ENCODE measurements around the gene GTSF1L. TPM values are rescaled to one million over a fixed set of nuclear protein-coding genes. Genes with fewer than 3 reads are reported as not detected.
A peak's percentile ranks its signal among the peaks of the same experiment; 100 is the strongest.

The GTSF1L gene
- total RNA-seq, 6 donors from 2014 or later: not detected

- no peaks in the 10 kb centered on the region for H3K4me1 ChIP-seq
- no peak overlapping the region for H3K4me3 ChIP-seq
- no peak overlapping the region for H3K27ac ChIP-seq
- no peaks in the 10 kb centered on the region for H3K36me3 ChIP-seq
- no peaks in the 10 kb centered on the region for H3K9me3 ChIP-seq
- TF ChIP-seq POLR2AphosphoS5 (IDR thresholded peaks at IDR 0.05) (no peak), POLR2A (IDR thresholded peaks at IDR 0.05) (no peak)
- ATAC-seq (ENCODE audit: low FRiP score in 2 of 2): peak in 1 of 2 donors; percentile 40
- 53 to 60% methylated on average over 1 to 4 of the region's 15 CpGs for WGBS, 2 donors
- DNase-seq: peak in 1 of 2 donors; percentile 58
- no peaks in the 10 kb centered on the region for H3K27me3 ChIP-seq
Measured at GRCh38 chr20:43721429-43722152, 5.2 kb downstream of the GTSF1L start.

- no peak for TF ChIP-seq EP300 (IDR thresholded peaks at IDR 0.05)
- no peak for TF ChIP-seq CTCF (IDR thresholded peaks at IDR 0.05)
- no peak for TF ChIP-seq POLR2AphosphoS5 (IDR thresholded peaks at IDR 0.05)
- no peak for TF ChIP-seq POLR2A (IDR thresholded peaks at IDR 0.05)
- DNase-seq (no peak), ATAC-seq (ENCODE audit: low FRiP score in 2 of 2) (no peak)
- no peak overlapping the region for H3K27ac ChIP-seq
- 6 to 30% methylated on average over 2 of the region's 2 CpGs for WGBS, 2 donors
- no peaks in the 10 kb centered on the region for H3K4me1 ChIP-seq
- H3K4me3 ChIP-seq: no peak overlapping the region
- no peaks in the 10 kb centered on the region for H3K27me3 ChIP-seq
- no peaks in the 10 kb centered on the region for H3K9me3 ChIP-seq
- H3K36me3 ChIP-seq: no peaks in the 10 kb centered on the region
Measured at GRCh38 chr20:43721097-43721428, 5.7 kb downstream of the GTSF1L start.

- no peaks in the 10 kb centered on the region for H3K9me3 ChIP-seq
- no peak for TF ChIP-seq EP300 (IDR thresholded peaks at IDR 0.05)
- no peaks in the 10 kb centered on the region for H3K36me3 ChIP-seq
- WGBS, 2 donors: 78 to 100% methylated on average over 1 of the region's 1 CpG
- H3K4me3 ChIP-seq: no peak overlapping the region
- no peak overlapping the region for H3K27ac ChIP-seq
- no peaks in the 10 kb centered on the region for H3K27me3 ChIP-seq
- DNase-seq (no peak), ATAC-seq (ENCODE audit: low FRiP score in 2 of 2) (no peak)
- no peaks in the 10 kb centered on the region for H3K4me1 ChIP-seq
Measured at GRCh38 chr20:43720007-43720406, 6.8 kb downstream of the GTSF1L start.

- DNase-seq (no peak), ATAC-seq (ENCODE audit: low FRiP score in 2 of 2) (no peak)
- Histone ChIP-seq H3K9me3 (no peaks in the 10 kb centered on the region), H3K27ac (no peak overlapping the region), H3K27me3 (no peaks in the 10 kb centered on the region), H3K4me1 (no peaks in the 10 kb centered on the region), H3K36me3 (no peaks in the 10 kb centered on the region), H3K4me3 (no peak overlapping the region)
- TF ChIP-seq POLR2AphosphoS5 (IDR thresholded peaks at IDR 0.05) (no peak), POLR2A (IDR thresholded peaks at IDR 0.05) (no peak), EP300 (IDR thresholded peaks at IDR 0.05) (no peak), CTCF (IDR thresholded peaks at IDR 0.05) (no peak)
- WGBS, 2 donors: 92 to 93% methylated on average over 4 of the region's 4 CpGs
Measured at GRCh38 chr20:43717616-43717995, 9.2 kb downstream of the GTSF1L start.

- Histone ChIP-seq H3K27ac (no peak overlapping the region), H3K4me1 (no peaks in the 10 kb centered on the region), H3K4me3 (no peak overlapping the region), H3K27me3 (no peaks in the 10 kb centered on the region), H3K9me3 (no peaks in the 10 kb centered on the region), H3K36me3 (no peaks in the 10 kb centered on the region)
- peak in 1 of 2 donors; percentile 42 for DNase-seq
- 93 to 98% methylated on average over 12 of the region's 12 CpGs for WGBS, 2 donors
- ATAC-seq (ENCODE audit: low FRiP score in 2 of 2): no peak
- no peak for TF ChIP-seq POLR2A (IDR thresholded peaks at IDR 0.05)
- TF ChIP-seq POLR2AphosphoS5 (IDR thresholded peaks at IDR 0.05): no peak
- TF ChIP-seq EP300 (IDR thresholded peaks at IDR 0.05): no peak
- no peak for TF ChIP-seq CTCF (IDR thresholded peaks at IDR 0.05)
Measured at GRCh38 chr20:43716757-43717615, 9.8 kb downstream of the GTSF1L start.

Data from upper lobe of left lung (tissue), 6 donors.